Measurements from ENCODE around the gene C1QTNF2.

DNA sequence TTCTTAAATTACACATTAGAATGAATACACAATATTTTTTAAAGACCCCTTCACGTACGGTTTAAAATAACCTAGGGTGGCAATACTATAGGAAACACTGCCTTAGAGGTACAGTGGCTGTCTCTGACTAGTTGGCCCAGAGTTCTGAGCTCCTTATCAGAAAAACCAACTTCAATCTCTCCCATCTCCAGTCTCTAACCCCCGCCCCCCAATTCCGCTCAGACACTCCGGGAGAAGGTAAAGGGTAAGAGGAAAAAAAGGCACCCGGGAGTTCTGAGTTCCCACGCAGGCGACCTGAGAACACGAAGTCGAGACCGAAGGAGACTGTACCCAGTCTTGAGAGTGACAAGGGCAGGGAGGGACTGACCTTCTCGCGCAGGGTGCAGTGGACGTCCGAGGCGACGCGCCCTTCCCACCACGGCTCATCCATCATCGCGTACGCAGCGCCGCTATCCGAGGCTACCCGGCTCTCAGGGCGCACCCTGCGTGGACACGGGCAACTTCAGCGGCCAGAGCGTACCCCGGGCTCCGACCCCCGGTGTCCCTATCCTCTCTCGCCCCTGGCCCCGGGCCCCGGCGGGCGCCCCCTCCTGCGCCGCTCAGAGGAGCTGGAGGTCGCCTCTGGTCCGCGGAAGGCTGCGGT lies 58.8 kb downstream of the C1QTNF2 start:
- TF ChIP-seq, protein P1, sequence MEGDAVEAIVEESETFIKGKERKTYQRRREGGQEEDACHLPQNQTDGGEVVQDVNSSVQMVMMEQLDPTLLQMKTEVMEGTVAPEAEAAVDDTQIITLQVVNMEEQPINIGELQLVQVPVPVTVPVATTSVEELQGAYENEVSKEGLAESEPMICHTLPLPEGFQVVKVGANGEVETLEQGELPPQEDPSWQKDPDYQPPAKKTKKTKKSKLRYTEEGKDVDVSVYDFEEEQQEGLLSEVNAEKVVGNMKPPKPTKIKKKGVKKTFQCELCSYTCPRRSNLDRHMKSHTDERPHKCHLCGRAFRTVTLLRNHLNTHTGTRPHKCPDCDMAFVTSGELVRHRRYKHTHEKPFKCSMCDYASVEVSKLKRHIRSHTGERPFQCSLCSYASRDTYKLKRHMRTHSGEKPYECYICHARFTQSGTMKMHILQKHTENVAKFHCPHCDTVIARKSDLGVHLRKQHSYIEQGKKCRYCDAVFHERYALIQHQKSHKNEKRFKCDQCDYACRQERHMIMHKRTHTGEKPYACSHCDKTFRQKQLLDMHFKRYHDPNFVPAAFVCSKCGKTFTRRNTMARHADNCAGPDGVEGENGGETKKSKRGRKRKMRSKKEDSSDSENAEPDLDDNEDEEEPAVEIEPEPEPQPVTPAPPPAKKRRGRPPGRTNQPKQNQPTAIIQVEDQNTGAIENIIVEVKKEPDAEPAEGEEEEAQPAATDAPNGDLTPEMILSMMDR (IDR thresholded peaks at IDR 0.05) = no peak
- no peak for TF ChIP-seq POLR2AphosphoS5 (IDR thresholded peaks at IDR 0.05)

Measured in stomach (tissue), 4 donors.